ENCODE data around the gene CDH23.

DNA sequence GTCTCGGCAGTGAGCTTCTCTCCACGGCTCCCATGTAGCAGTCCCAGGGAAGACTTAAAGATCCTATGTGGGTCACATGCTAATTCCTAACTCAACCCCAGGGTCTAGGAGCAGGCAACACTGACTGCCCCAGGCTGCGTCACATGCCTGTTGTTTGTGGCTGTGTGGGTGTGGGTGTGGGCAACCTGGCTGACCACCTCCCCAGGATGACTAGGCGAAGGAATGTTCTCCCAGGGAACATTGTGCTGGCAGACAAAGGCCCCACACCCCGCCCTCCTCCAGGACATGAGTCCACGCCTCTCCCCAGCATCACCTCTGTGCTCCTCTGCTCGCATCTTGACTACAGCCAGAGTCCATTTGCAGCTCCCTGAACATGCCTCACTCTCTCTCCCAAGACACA, 47.3 kb upstream of the CDH23 start:
- TF ChIP-seq POLR2AphosphoS5 (IDR thresholded peaks at IDR 0.05), result no peak
- TF ChIP-seq CTCF (IDR thresholded peaks at IDR 0.05 in 8 of 11, conservative IDR thresholded peaks at IDR 0.05 in 3 of 11), result no peak
